ENCODE results near the gene FXYD4.

DNA sequence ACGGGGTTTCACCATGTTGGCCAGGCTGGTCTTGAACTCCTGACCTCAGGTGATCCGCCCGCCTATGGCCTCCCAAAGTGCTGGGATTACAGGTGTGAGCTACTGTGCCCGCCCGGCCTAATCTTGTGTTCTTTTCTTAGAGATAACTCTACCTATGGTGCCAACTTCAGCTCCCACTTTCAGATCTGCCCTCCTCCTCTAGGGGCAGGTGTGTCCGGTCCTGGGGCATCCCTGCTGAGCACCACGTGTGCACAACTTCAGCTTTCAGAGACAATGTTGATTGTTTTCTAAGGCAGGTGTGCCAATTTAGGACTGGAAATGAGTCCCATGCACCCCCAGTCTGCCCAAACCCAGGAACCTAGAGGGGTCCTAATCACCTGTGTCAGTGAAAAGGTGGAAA is 18.5 kb upstream of the FXYD4 start:
- TF ChIP-seq NR3C1 (CRISPR knock-in tag; conservative IDR thresholded peaks at IDR 0.05; ENCODE audit: low read depth) (no peak), CTCF (IDR thresholded peaks at IDR 0.05) (no peak), FOXP4 (CRISPR knock-in tag; IDR thresholded peaks at IDR 0.05) (no peak), ETV6 (CRISPR knock-in tag; IDR thresholded peaks at IDR 0.05) (no peak)

All from WTC11 (cell line).